ENCODE measurements around the gene ETHE1. TPM values are rescaled to one million over a fixed set of nuclear protein-coding genes. Genes with fewer than 3 reads are reported as not detected.

ETHE1 gene
- total RNA-seq, 1 donor from 2014 or later: 118 TPM

GRCh38 chr19:43533546-43534304 is 6.7 kb upstream of the ETHE1 start:
- Histone ChIP-seq H3K4me3 (peak overlapping the region; percentile 73 to 75), H3K27ac (peak overlapping the region; percentile 84 to 92), H3K27me3 (no peaks in the 10 kb centered on the region), H3K9me3 (peaks cover 0 to 4% of the 10 kb centered on the region in 2 donors), H3K4me1 (peaks cover 0 to 22% of the 10 kb centered on the region in 2 donors), H3K36me3 (peaks cover 4 to 12% of the 10 kb centered on the region in 2 donors)
- TF ChIP-seq CTCF (IDR thresholded peaks at IDR 0.05): no peak
- peak; percentile 99 to 100 for DNase-seq (ENCODE audit: low spot score in 2 of 2)
- intact Hi-C loops (cut with DNase I): loop anchor here (1.0 to 5.0 kb wide), 6 partner anchors 29 to 769 kb away; partner anchors contain the start of genes IRGQ, PHLDB3, PINLYP and SMG9

- H3K27me3 ChIP-seq: no peaks in the 10 kb centered on the region
- peak within 1 kb of the TSS; percentile 73 to 75 for H3K4me3 ChIP-seq
- H3K36me3 ChIP-seq: peaks cover 0 to 5% of the 10 kb centered on the region in 2 donors
- H3K9me3 ChIP-seq: no peaks in the 10 kb centered on the region
- intact Hi-C loops (cut with DNase I): loop anchor here (1.0 to 5.0 kb wide), 4 partner anchors 29 to 769 kb away; partner anchors contain the start of genes PHLDB3 and SMG9
- DNase-seq (ENCODE audit: low spot score in 2 of 2): peak; percentile 61 to 94
- H3K27ac ChIP-seq: peak within 1 kb of the TSS; percentile 84 to 92
- peak in 1 of 3 experiments; percentile 4 for TF ChIP-seq CTCF (IDR thresholded peaks at IDR 0.05)
- peaks cover 0 to 22% of the 10 kb centered on the region in 2 donors for H3K4me1 ChIP-seq
Observed at GRCh38 chr19:43532962-43533545, 6.1 kb upstream of the ETHE1 start, which contains the start of gene ZNF575. ZNF575 (plus strand) TSS chr19:43533188; CDS start chr19:43534423, 1,235 bp downstream.

- peaks cover 0 to 22% of the 10 kb centered on the region in 2 donors for H3K4me1 ChIP-seq
- H3K9me3 ChIP-seq: no peaks in the 10 kb centered on the region
- H3K36me3 ChIP-seq: peaks cover 0 to under 1% of the 10 kb centered on the region in 2 donors
- peak overlapping the region; percentile 73 to 75 for H3K4me3 ChIP-seq
- DNase-seq (ENCODE audit: low spot score in 2 of 2): peak in 1 of 2 donors; percentile 79
- peak overlapping the region; percentile 84 to 92 for H3K27ac ChIP-seq
- intact Hi-C loops (cut with DNase I): loop anchor here (5.0 kb wide), 1 partner anchor 770 kb away; no protein-coding TSS in a partner anchor
- TF ChIP-seq CTCF (IDR thresholded peaks at IDR 0.05): no peak
- no peaks in the 10 kb centered on the region for H3K27me3 ChIP-seq
Observed at GRCh38 chr19:43532571-43532961, 5.6 kb upstream of the ETHE1 start.

GRCh38 chr19:43527860-43528622 is 1.0 kb upstream of the ETHE1 start:
- Histone ChIP-seq H3K27ac (peak overlapping the region; percentile 82 to 87), H3K4me3 (peak overlapping the region in 1 of 2 donors; percentile 76), H3K4me1 (peaks cover 12 to 24% of the 10 kb centered on the region in 2 donors), H3K27me3 (no peaks in the 10 kb centered on the region), H3K9me3 (no peaks in the 10 kb centered on the region), H3K36me3 (no peaks in the 10 kb centered on the region)
- intact Hi-C loops (cut with DNase I): loop anchor here (2.0 kb wide), 4 partner anchors 23 to 143 kb away; partner anchors contain the start of genes PHLDB3 and PLAUR
- peak in 1 of 2 donors; percentile 79 for DNase-seq (ENCODE audit: low spot score in 2 of 2)
- no peak for TF ChIP-seq CTCF (IDR thresholded peaks at IDR 0.05)

Data from ascending aorta (tissue), 2 donors.